H1 (cell line): Measurements from ENCODE around the gene SYF2. TPM values are rescaled to one million over a fixed set of nuclear protein-coding genes. Genes with fewer than 3 reads are reported as not detected.

ENCODE experiments used
- ASH2L ChIP-seq: fragments of 200-600, 300-600 bp; sonication (generic); IDR thresholded peaks from one replicate; pipeline ENCODE4 v1.7.1; 2017; ENCODE audit warnings: low read length
- POLR2A ChIP-seq, 2 experiments: IDR thresholded peaks; 1 replicate in 1 of 2; 2 replicates in 1 of 2; pipeline ENCODE4 v1.6.1; 2011; ENCODE audit warnings: low read depth in 2 of 2, low read length in 2 of 2, mild to moderate bottlenecking in 2 of 2; ENCODE audit errors: control extremely low read depth in 1 of 2
- SUZ12 ChIP-seq: fragments of 200-600 bp; sonication (generic); IDR thresholded peaks from 2 replicates; pipeline ENCODE4 v1.6.1; 2012; ENCODE audit warnings: mild to moderate bottlenecking, inconsistent platforms, low read length, moderate library complexity, mixed read lengths
- TBP ChIP-seq: IDR thresholded peaks from 2 replicates; pipeline ENCODE4 v1.6.1; 2011; ENCODE audit warnings: low read depth, low read length, improper control_type of control experiment
- polyA plus RNA-seq, 7 experiments: library from polyadenylated mRNA; depleted of rRNA in 3 of 7; stranded (reverse) in 5 of 7; unstranded in 2 of 7; fragments of >200 nt in 5 of 7; fragments of 200-250 nt in 2 of 7; gene quantifications; 1 replicate in 5 of 7; 2 replicates in 1 of 7; 4 replicates in 1 of 7; pipeline versions ENCODE4 v1.2.1 to v1.2.3, GENCODE V29; 2011 to 2013; ENCODE audit warnings: missing spikeins in 2 of 7, mixed read lengths in 2 of 7
- total RNA-seq: library from RNA; stranded (reverse); fragmentation: NEBNext Ultra II Directional; extraction: Animal tissue kit (Norgen Biotek cat#: 25700); gene quantifications from 2 replicates; pipeline ENCODE4 v1.2.1, GENCODE V29; 2021

Gene SYF2
- total and polyA plus RNA-seq, 2 of the 8 experiments (the other 6 are each of a cell fraction or from before 2014, with no cell fraction given) = 7.5 to 33.0 TPM

- TF ChIP-seq TBP (no peak), ASH2L (no peak), POLR2A (IDR thresholded peaks at IDR 0.05; ENCODE audit: control extremely low read depth in 1 of 2, low read depth in 2 of 2, low read length in 2 of 2) (no peak), SUZ12 (no peak)
These were observed 48.9 kb downstream of the SYF2 start (continued) for GRCh38 chr1:25183126-25183980.
